MM.1S (cell line): ENCODE data around the gene TRMT13.

Experiments
- DNase-seq: peaks from one replicate; pipeline ENCODE4 v3.0.0-alpha.2; 2015
- H2AFZ ChIP-seq: fragments of 300-600 bp; sonication (generic); 2 replicates; pipeline ENCODE4 v1.6.0; 2016; ENCODE audit warnings: antibody characterized with exemption, low read length
- H3F3A ChIP-seq: fragments of 300-600 bp; sonication (generic); 2 replicates; pipeline ENCODE4 v1.6.1; 2016; ENCODE audit warnings: mild to moderate bottlenecking, antibody characterized with exemption, low read length, moderate library complexity, mixed read lengths; ENCODE audit not compliant: insufficient read depth
- H3K27ac ChIP-seq: fragments of 300-600 bp; sonication (generic); 2 replicates; pipeline ENCODE4 v1.5.1; 2016; ENCODE audit warnings: mild to moderate bottlenecking, low read length
- H3K27me3 ChIP-seq: fragments of 300-600 bp; sonication (generic); replicated peaks from 2 replicates; pipeline ENCODE4 v1.6.0; 2016; ENCODE audit warnings: low read length; ENCODE audit not compliant: insufficient read depth
- H3K36me3 ChIP-seq: fragments of 300-600 bp; sonication (generic); replicated peaks from 2 replicates; pipeline ENCODE4 v1.6.1; 2016; ENCODE audit warnings: mild to moderate bottlenecking, low read length, mixed read lengths; ENCODE audit not compliant: insufficient read depth
- H3K4me1 ChIP-seq: fragments of 300-600 bp; sonication (generic); 2 replicates; pipeline ENCODE4 v1.6.1; 2016; ENCODE audit warnings: low read length, mixed read lengths
- H3K4me2 ChIP-seq: fragments of 300-600 bp; sonication (generic); 2 replicates; pipeline ENCODE4 v1.6.0; 2016; ENCODE audit warnings: low read depth, low read length
- H3K4me3 ChIP-seq: fragments of 300-600 bp; sonication (generic); 2 replicates; pipeline ENCODE4 v1.5.1; 2016; ENCODE audit warnings: low read length, mixed read lengths
- H3K79me2 ChIP-seq: fragments of 300-600 bp; sonication (generic); 2 replicates; pipeline ENCODE4 v1.6.1; 2016; ENCODE audit warnings: mixed run types, low read length, mixed read lengths
- H3K9ac ChIP-seq: fragments of 300-600 bp; sonication (generic); 2 replicates; pipeline ENCODE4 v1.6.1; 2016; ENCODE audit warnings: low read length, mixed read lengths
- H3K9me2 ChIP-seq: fragments of 300-600 bp; sonication (generic); replicated peaks from 2 replicates; pipeline ENCODE4 v1.6.1; 2016; ENCODE audit warnings: mild to moderate bottlenecking, low read length, mixed read lengths; ENCODE audit not compliant: insufficient read depth
- H3K9me3 ChIP-seq: fragments of 300-600 bp; sonication (generic); replicated peaks from 2 replicates; pipeline ENCODE4 v1.6.1; 2016; ENCODE audit warnings: mild to moderate bottlenecking, low read length, mixed read lengths; ENCODE audit not compliant: insufficient read depth
- H4K20me1 ChIP-seq: fragments of 300-600 bp; sonication (generic); 2 replicates; pipeline ENCODE4 v1.6.1; 2016; ENCODE audit warnings: mild to moderate bottlenecking, low read length, moderate library complexity, mixed read lengths; ENCODE audit not compliant: insufficient read depth
- CTCF ChIP-seq: fragments of 300-600 bp; sonication (generic); IDR thresholded peaks from 2 replicates; pipeline ENCODE4 v1.5.1; 2016; ENCODE audit warnings: antibody characterized with exemption, low read length, mixed read lengths
- EZH2 ChIP-seq: fragments of 300-600 bp; sonication (generic); optimal IDR thresholded peaks from 2 replicates; pipeline ENCODE3; 2017; ENCODE audit warnings: low read depth, mild to moderate bottlenecking, antibody characterized with exemption, low read length, mixed read lengths
- EZH2phosphoT487 ChIP-seq: fragments of 300-600 bp; sonication (generic); IDR thresholded peaks from 2 replicates; pipeline ENCODE4 v1.6.1; 2018; ENCODE audit warnings: antibody characterized with exemption, low read length

TRMT13 gene

GRCh38 chr1:100137602-100138001 lies 4.6 kb downstream of the TRMT13 start:
- H3K36me3 ChIP-seq: no peaks in the 10 kb centered on the region
- no peak overlapping the region for H3K4me2 ChIP-seq
- 0 out of 2 replicates have a peak, but pooled peaks cover 3% of the 10 kb centered on the region for H3K4me1 ChIP-seq
- no peak for DNase-seq
- peaks cover 14% of the 10 kb centered on the region for H3K79me2 ChIP-seq
- no peaks in the 10 kb centered on the region for H3K9me3 ChIP-seq
- H3K9ac ChIP-seq: no peak overlapping the region
- H3K27ac ChIP-seq: no peak overlapping the region
- no peaks in the 10 kb centered on the region for H3F3A ChIP-seq
- no peak overlapping the region for H3K4me3 ChIP-seq
- H2AFZ ChIP-seq: no peak overlapping the region
- H4K20me1 ChIP-seq: no peaks in the 10 kb centered on the region
- H3K9me2 ChIP-seq: no peaks in the 10 kb centered on the region
- TF ChIP-seq CTCF (no peak), EZH2phosphoT487 (no peak), EZH2 (no peak)
- H3K27me3 ChIP-seq: no peaks in the 10 kb centered on the region

DNA sequence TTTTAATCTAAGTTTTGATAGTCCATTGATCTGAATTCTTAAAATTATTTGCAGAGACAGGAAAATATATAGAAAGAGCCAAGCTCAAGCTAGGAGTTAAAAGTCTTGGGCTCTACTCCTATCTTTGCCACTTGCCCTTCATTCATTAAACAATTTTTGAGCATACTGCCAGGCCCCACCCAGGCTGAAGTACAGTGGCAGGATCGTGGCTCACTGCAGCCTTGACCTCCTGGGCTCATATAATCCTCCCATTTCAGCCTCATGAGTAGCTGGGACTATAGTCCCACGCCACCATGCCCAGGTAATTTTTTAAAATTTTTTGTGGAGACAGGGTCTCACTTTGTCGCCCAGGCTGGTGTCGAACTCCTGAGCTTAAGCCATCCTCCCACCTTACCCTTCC lies 8.2 kb downstream of the TRMT13 start:
- no peak overlapping the region for H3K27ac ChIP-seq
- H3K27me3 ChIP-seq: no peaks in the 10 kb centered on the region
- no peaks in the 10 kb centered on the region for H3K4me1 ChIP-seq
- H3K9me3 ChIP-seq: no peaks in the 10 kb centered on the region
- no peaks in the 10 kb centered on the region for H3K9me2 ChIP-seq
- no peaks in the 10 kb centered on the region for H3K79me2 ChIP-seq
- H3F3A ChIP-seq: no peaks in the 10 kb centered on the region
- H3K4me3 ChIP-seq: no peak overlapping the region
- TF ChIP-seq EZH2: no peak
- no peak for TF ChIP-seq CTCF
- TF ChIP-seq EZH2phosphoT487: no peak
- H4K20me1 ChIP-seq: no peaks in the 10 kb centered on the region
- H3K4me2 ChIP-seq: no peak overlapping the region
- no peaks in the 10 kb centered on the region for H3K36me3 ChIP-seq
- no peak overlapping the region for H2AFZ ChIP-seq
- no peak for DNase-seq
- H3K9ac ChIP-seq: no peak overlapping the region

GRCh38 chr1:100142343-100142742 lies 9.4 kb downstream of the TRMT13 start:
- H3K36me3 ChIP-seq: no peaks in the 10 kb centered on the region
- no peak for TF ChIP-seq EZH2phosphoT487
- TF ChIP-seq CTCF: no peak
- TF ChIP-seq EZH2: no peak
- no peak overlapping the region for H3K27ac ChIP-seq
- no peaks in the 10 kb centered on the region for H3F3A ChIP-seq
- no peaks in the 10 kb centered on the region for H3K9me2 ChIP-seq
- H3K4me2 ChIP-seq: no peak overlapping the region
- no peak overlapping the region for H3K9ac ChIP-seq
- H3K4me3 ChIP-seq: no peak overlapping the region
- no peak for DNase-seq
- no peaks in the 10 kb centered on the region for H4K20me1 ChIP-seq
- no peaks in the 10 kb centered on the region for H3K27me3 ChIP-seq
- H3K79me2 ChIP-seq: no peaks in the 10 kb centered on the region
- H3K9me3 ChIP-seq: no peaks in the 10 kb centered on the region
- H2AFZ ChIP-seq: no peak overlapping the region
- no peaks in the 10 kb centered on the region for H3K4me1 ChIP-seq

DNA sequence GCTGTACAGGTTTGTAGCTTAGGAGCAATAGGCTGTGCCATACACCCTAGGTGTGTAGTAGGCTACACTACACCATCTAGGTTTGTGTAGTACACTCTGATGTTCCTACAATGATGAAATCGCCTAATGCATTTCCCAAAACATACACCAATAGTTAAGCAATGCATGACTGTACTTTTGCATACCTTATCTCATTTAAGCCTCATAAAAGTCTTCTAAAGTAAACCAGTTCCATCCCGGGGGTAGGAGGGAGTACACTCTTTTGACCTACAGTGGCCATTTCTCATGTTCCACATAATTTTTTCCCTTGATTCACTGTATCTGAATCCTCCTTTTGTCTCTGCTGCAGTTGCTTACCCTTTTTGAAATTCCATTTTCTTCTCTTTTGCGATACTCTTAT lies 12.2 kb downstream of the TRMT13 start:
- Histone ChIP-seq H3F3A (no peaks in the 10 kb centered on the region), H3K36me3 (no peaks in the 10 kb centered on the region), H3K79me2 (no peaks in the 10 kb centered on the region), H4K20me1 (no peaks in the 10 kb centered on the region), H3K9ac (no peak overlapping the region), H3K9me3 (no peaks in the 10 kb centered on the region), H3K27ac (no peak overlapping the region), H3K4me2 (no peak overlapping the region), H3K27me3 (no peaks in the 10 kb centered on the region), H3K4me1 (no peaks in the 10 kb centered on the region), H2AFZ (no peak overlapping the region), H3K9me2 (no peaks in the 10 kb centered on the region), H3K4me3 (no peak overlapping the region)
- no peak for DNase-seq
- no peak for TF ChIP-seq EZH2
- no peak for TF ChIP-seq CTCF
- no peak for TF ChIP-seq EZH2phosphoT487
